HCT116 (cell line): Measurements from ENCODE around the gene ACADVL. TPM values are rescaled to one million over a fixed set of nuclear protein-coding genes. Genes with fewer than 3 reads are reported as not detected.

Experiments
- ATAC-seq: fragments of 200-7000 bp; cut with Tn5 transposase; 2 replicates; pipeline ENCODE4 v1.9.1; 2020; ENCODE audit warnings: mild to moderate bottlenecking, moderate library complexity
- BruUV-seq: library from RNA; stranded (reverse); fragments of 400-500 nt; replicated peaks from 2 replicates; lab custom pipeline; 2021; lab: Mats Ljungman, UMichigan
- CTCF ChIA-PET: fragments of 300-600 bp; sonication (Branson Sonifier 250); formaldehyde crosslinking; loops from one replicate; lab custom pipeline; 2021; ENCODE audit warnings: antibody characterized with exemption; lab: Charles Lee
- POLR2A ChIA-PET: fragments of 300-600, 350-600 bp; sonication (Branson Sonifier 250); formaldehyde crosslinking; loops from one replicate; lab custom pipeline; 2021; ENCODE audit warnings: antibody characterized with exemption; lab: Charles Lee
- RAD21 ChIA-PET, 2 experiments: fragments of 300-600 bp; sonication (Branson Sonifier 250); formaldehyde crosslinking; loops; one replicate each; lab custom pipeline; 2023; ENCODE audit warnings: low total read pairs in 2 of 2; ENCODE audit not compliant: uncharacterized antibody in 2 of 2, unreplicated experiment in 2 of 2, low non-redundant PET in 1 of 2; lab: Charles Lee
- DNase-seq: peaks from one replicate; pipeline ENCODE4 v3.0.0-alpha.2; 2010; ENCODE audit warnings: low read depth, low spot score
- H2AFZ ChIP-seq: fragments of 200-600 bp; shearing (Covaris generic), sonication (generic); 2 replicates; pipeline ENCODE4 v1.6.1; 2017; ENCODE audit warnings: low read depth, mixed run types, mixed read lengths, antibody characterized with exemption, low read length; ENCODE audit not compliant: poor library complexity, severe bottlenecking
- H3K27ac ChIP-seq: 2 replicates; pipeline ENCODE4 v1.5.1; 2012; ENCODE audit warnings: low read depth, low read length
- H3K27me3 ChIP-seq: fragments of 200-600 bp; sonication (generic); 2 replicates; pipeline ENCODE4 v1.6.1; 2016; ENCODE audit warnings: mixed run types, low read length, mixed read lengths; ENCODE audit not compliant: insufficient read depth
- H3K36me3 ChIP-seq, 2 experiments: fragments of 200-500 bp in 1 of 2; fragments of 200-600 bp in 1 of 2; sonication (Bioruptor generic) in 1 of 2; sonication (generic) in 1 of 2; 2 replicates each; pipeline versions ENCODE4 v1.5.1 to v1.6.1; 2014 to 2016; ENCODE audit warnings: low read length in 2 of 2, inconsistent platforms in 1 of 2, mixed read lengths in 1 of 2, mixed run types in 1 of 2; ENCODE audit not compliant: insufficient read depth in 2 of 2, control insufficient read depth in 1 of 2
- H3K4me1 ChIP-seq, 2 experiments: fragments of 200-600 bp in 1 of 2; sonication (generic) in 1 of 2; 2 replicates each; pipeline versions ENCODE4 v1.5.1 to v1.6.1; 2012 to 2017; ENCODE audit warnings: low read length in 2 of 2, inconsistent platforms in 1 of 2, mild to moderate bottlenecking in 1 of 2, mixed read lengths in 1 of 2, mixed run types in 1 of 2, moderate library complexity in 1 of 2; ENCODE audit not compliant: insufficient read depth in 2 of 2, control insufficient read depth in 1 of 2
- H3K4me2 ChIP-seq: fragments of 200-600 bp; sonication (generic); 2 replicates; pipeline ENCODE4 v1.6.1; 2017; ENCODE audit warnings: mixed run types, low read length, mixed read lengths
- H3K4me3 ChIP-seq, 2 experiments: fragments of 200-600 bp in 1 of 2; sonication (generic) in 1 of 2; replicated peaks in 1 of 2; 2 replicates each; pipeline ENCODE4 v1.5.1; 2011 to 2016; ENCODE audit warnings: low read length in 2 of 2, control low read depth in 1 of 2, low read depth in 1 of 2, mild to moderate bottlenecking in 1 of 2, mixed read lengths in 1 of 2, mixed run types in 1 of 2
- H3K79me2 ChIP-seq: fragments of 200-600 bp; sonication (generic); 2 replicates; pipeline ENCODE4 v1.6.1; 2017; ENCODE audit warnings: mild to moderate bottlenecking, mixed run types, low read length, moderate library complexity, mixed read lengths; ENCODE audit not compliant: insufficient read depth
- H3K9ac ChIP-seq: fragments of 200-600 bp; sonication (generic); 2 replicates; pipeline ENCODE4 v1.6.1; 2016; ENCODE audit warnings: low read length, mixed read lengths
- H3K9me2 ChIP-seq: fragments of 200-600 bp; sonication (generic), shearing (Covaris generic); 2 replicates; pipeline ENCODE4 v1.6.1; 2017; ENCODE audit warnings: mixed run types, mild to moderate bottlenecking, moderate library complexity; ENCODE audit not compliant: insufficient read depth
- H3K9me3 ChIP-seq, 2 experiments: fragments of 200-500 bp in 1 of 2; fragments of 200-600 bp in 1 of 2; sonication (Bioruptor generic) in 1 of 2; sonication (generic) in 1 of 2; 2 replicates each; pipeline ENCODE4 v1.6.1; 2014 to 2017; ENCODE audit warnings: low read length in 2 of 2, mixed read lengths in 2 of 2, inconsistent platforms in 1 of 2, low read depth in 1 of 2, mild to moderate bottlenecking in 1 of 2, mixed run types in 1 of 2, moderate library complexity in 1 of 2; ENCODE audit not compliant: control insufficient read depth in 1 of 2, insufficient read depth in 1 of 2
- H4K20me1 ChIP-seq: fragments of 200-600 bp; sonication (generic), shearing (Covaris generic); 2 replicates; pipeline ENCODE4 v1.6.1; 2017; ENCODE audit warnings: mixed run types, mild to moderate bottlenecking, moderate library complexity; ENCODE audit not compliant: insufficient read depth
- CBX3 ChIP-seq: IDR thresholded peaks from 2 replicates; pipeline ENCODE4 v1.6.1; 2012; ENCODE audit warnings: low read depth
- CEBPB ChIP-seq: IDR thresholded peaks from 2 replicates; pipeline ENCODE4 v1.6.1; 2012; ENCODE audit warnings: low read depth
- ELF1 ChIP-seq: IDR thresholded peaks from 2 replicates; pipeline ENCODE4 v1.6.1; 2012; ENCODE audit warnings: low read depth, borderline replicate concordance
- FOSL1 ChIP-seq: IDR thresholded peaks from 2 replicates; pipeline ENCODE4 v1.6.1; 2012; ENCODE audit warnings: low read depth
- POLR2A ChIP-seq: IDR thresholded peaks from 2 replicates; pipeline ENCODE4 v1.7.0; 2011; ENCODE audit warnings: borderline replicate concordance; ENCODE audit not compliant: insufficient read depth, insufficient read length; ENCODE audit errors: extremely low read depth
- RAD21 ChIP-seq: IDR thresholded peaks from 2 replicates; pipeline ENCODE4 v1.6.1; 2012; ENCODE audit warnings: low read depth, mild to moderate bottlenecking
- SIN3A ChIP-seq: IDR thresholded peaks from 2 replicates; pipeline ENCODE4 v1.6.1; 2012; ENCODE audit warnings: low read depth
- SP1 ChIP-seq: IDR thresholded peaks from 2 replicates; pipeline ENCODE4 v1.6.1; 2012; ENCODE audit warnings: low read depth
- SRF ChIP-seq: IDR thresholded peaks from 2 replicates; pipeline ENCODE4 v1.6.1; 2012; ENCODE audit warnings: low read depth
- YY1 ChIP-seq: IDR thresholded peaks from 2 replicates; pipeline ENCODE4 v1.6.1; 2011; ENCODE audit warnings: low read length, low read depth, moderate library complexity, mild to moderate bottlenecking; ENCODE audit not compliant: insufficient replicate concordance; ENCODE audit errors: extremely low read depth
- ZFX ChIP-seq: fragments of 450-650 bp; IDR thresholded peaks from 2 replicates; pipeline ENCODE4 v1.6.1; 2017
- intact Hi-C: fragments of 100-400 bp; cut with micrococcal nuclease; formaldehyde crosslinking; loops from 2 replicates; pipeline ENCODE4 v1.10.0; 2022
- total RNA-seq: library from RNA; stranded (reverse); gene quantifications from one replicate; pipeline ENCODE4 v1.2.1, GENCODE V29; 2021; ENCODE audit not compliant: unreplicated experiment
- TF ChIP-seq, protein P1 (sequence below): IDR thresholded peaks from 2 replicates; pipeline ENCODE4 v1.6.1; 2012
- TF ChIP-seq, protein P2 (sequence below): IDR thresholded peaks from 2 replicates; pipeline ENCODE4 v1.6.1; 2012; ENCODE audit warnings: low read depth

ACADVL gene
- total RNA-seq, 1 experiment from 2014 or later: 554 TPM

GRCh38 chr17:7204828-7205461, 14.8 kb upstream of the ACADVL start:
- intact Hi-C loops: no loop called here
- Histone ChIP-seq H4K20me1 (no peaks in the 10 kb centered on the region), H3K9me3 (no peaks in the 10 kb centered on the region), H3K4me2 (peak overlapping the region; percentile 71), H3K4me1 (peaks cover 8 to 25% of the 10 kb centered on the region in 2 experiments; a peak in 3 of 4 replicates), H3K4me3 (peak overlapping the region; percentile 33 to 44), H3K9me2 (no peaks in the 10 kb centered on the region), H3K79me2 (no peaks in the 10 kb centered on the region), H3K27me3 (no peaks in the 10 kb centered on the region), H3K27ac (peak overlapping the region; percentile 5; the same call in 1 of the 2 replicates), H3K36me3 (no peaks in the 10 kb centered on the region), H3K9ac (peak overlapping the region; percentile 34; the same call in 1 of the 2 replicates), H2AFZ (no peak overlapping the region)
- no peak for TF ChIP-seq SRF
- no peak for TF ChIP-seq ZFX
- TF ChIP-seq SIN3A: no peak
- TF ChIP-seq CEBPB: no peak
- TF ChIP-seq POLR2A: no peak
- no peak for TF ChIP-seq ELF1
- no peak for TF ChIP-seq FOSL1
- TF ChIP-seq SP1: no peak
- no peak for TF ChIP-seq RAD21
- no peak for TF ChIP-seq YY1
- DNase-seq (peak; percentile 43), ATAC-seq (peak; percentile 92)
- no TSS peak for BruUV-seq
- ChIA-PET POLR2A (interaction anchor here (0.7 kb wide), 1 partner anchor 1226 kb away, joined by 3 read pairs; no protein-coding TSS in a partner anchor), RAD21 (no interaction called here), CTCF (no interaction called here)

DNA sequence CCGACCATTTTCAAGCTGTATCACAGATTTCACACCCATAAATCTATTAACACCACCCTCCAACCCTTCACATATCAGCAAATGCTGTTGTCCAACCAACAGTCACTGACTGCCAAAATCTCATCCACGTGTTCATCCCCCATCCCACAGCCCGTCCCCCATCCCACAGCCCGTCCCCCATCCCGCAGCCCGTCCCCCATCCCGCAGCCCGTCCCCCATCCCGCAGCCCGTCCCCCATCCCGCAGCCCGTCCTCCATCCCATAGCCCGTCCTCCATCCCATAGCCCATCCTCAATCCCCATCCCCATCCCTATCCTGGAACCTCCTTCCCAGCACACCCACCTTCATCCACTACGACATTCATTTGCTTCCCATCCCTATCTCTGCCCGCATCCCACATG, 14.2 kb upstream of the ACADVL start:
- no peak overlapping the region for H2AFZ ChIP-seq
- RAD21 ChIA-PET: no interaction called here

More for the DNA sequence above, 14.2 kb upstream of the ACADVL start:
- ATAC-seq (no peak), DNase-seq (no peak)
- Histone ChIP-seq H3K9me3 (no peaks in the 10 kb centered on the region), H3K79me2 (no peaks in the 10 kb centered on the region), H3K9me2 (no peaks in the 10 kb centered on the region), H3K4me3 (no peak overlapping the region; a peak in 1 of 4 replicates), H3K4me2 (peak overlapping the region; percentile 71), H3K4me1 (peaks cover 4 to 18% of the 10 kb centered on the region in 2 experiments; a peak in 3 of 4 replicates), H3K9ac (peak overlapping the region; percentile 34; the same call in 1 of the 2 replicates), H3K36me3 (no peaks in the 10 kb centered on the region), H3K27ac (no peak overlapping the region), H3K27me3 (no peaks in the 10 kb centered on the region), H4K20me1 (no peaks in the 10 kb centered on the region)
- POLR2A ChIA-PET: no interaction called here
- CTCF ChIA-PET: no interaction called here
- intact Hi-C loops: no loop called here
- TF ChIP-seq, protein P1, sequence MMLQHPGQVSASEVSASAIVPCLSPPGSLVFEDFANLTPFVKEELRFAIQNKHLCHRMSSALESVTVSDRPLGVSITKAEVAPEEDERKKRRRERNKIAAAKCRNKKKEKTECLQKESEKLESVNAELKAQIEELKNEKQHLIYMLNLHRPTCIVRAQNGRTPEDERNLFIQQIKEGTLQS: no peak
- TF ChIP-seq FOSL1: no peak
- TF ChIP-seq SP1: no peak
- TF ChIP-seq CEBPB: no peak
- TF ChIP-seq, protein P2, sequence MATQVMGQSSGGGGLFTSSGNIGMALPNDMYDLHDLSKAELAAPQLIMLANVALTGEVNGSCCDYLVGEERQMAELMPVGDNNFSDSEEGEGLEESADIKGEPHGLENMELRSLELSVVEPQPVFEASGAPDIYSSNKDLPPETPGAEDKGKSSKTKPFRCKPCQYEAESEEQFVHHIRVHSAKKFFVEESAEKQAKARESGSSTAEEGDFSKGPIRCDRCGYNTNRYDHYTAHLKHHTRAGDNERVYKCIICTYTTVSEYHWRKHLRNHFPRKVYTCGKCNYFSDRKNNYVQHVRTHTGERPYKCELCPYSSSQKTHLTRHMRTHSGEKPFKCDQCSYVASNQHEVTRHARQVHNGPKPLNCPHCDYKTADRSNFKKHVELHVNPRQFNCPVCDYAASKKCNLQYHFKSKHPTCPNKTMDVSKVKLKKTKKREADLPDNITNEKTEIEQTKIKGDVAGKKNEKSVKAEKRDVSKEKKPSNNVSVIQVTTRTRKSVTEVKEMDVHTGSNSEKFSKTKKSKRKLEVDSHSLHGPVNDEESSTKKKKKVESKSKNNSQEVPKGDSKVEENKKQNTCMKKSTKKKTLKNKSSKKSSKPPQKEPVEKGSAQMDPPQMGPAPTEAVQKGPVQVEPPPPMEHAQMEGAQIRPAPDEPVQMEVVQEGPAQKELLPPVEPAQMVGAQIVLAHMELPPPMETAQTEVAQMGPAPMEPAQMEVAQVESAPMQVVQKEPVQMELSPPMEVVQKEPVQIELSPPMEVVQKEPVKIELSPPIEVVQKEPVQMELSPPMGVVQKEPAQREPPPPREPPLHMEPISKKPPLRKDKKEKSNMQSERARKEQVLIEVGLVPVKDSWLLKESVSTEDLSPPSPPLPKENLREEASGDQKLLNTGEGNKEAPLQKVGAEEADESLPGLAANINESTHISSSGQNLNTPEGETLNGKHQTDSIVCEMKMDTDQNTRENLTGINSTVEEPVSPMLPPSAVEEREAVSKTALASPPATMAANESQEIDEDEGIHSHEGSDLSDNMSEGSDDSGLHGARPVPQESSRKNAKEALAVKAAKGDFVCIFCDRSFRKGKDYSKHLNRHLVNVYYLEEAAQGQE: no peak
- no peak for TF ChIP-seq YY1
- no peak for TF ChIP-seq CBX3
- BruUV-seq: no TSS peak
